AG20443 (cell line): ENCODE measurements around the gene EOLA1.
"Not testable (repeated sequence)": the region's sequence is repeated elsewhere in the genome, so short reads cannot be mapped to it uniquely, and the experiment has no call there.

Source experiments
- DNase-seq: peaks from one replicate; pipeline ENCODE4 v3.0.0; 2012; ENCODE audit warnings: low spot score, mixed read lengths

The EOLA1 gene

GRCh38 chrX:149540621-149541520 is at the start of gene EOLA1:
TSS of gene EOLA1 (plus strand) at chrX:149541012. CDS start at chrX:149545631, 4,619 bp downstream.
- DNase-seq, result no peak

DNA sequence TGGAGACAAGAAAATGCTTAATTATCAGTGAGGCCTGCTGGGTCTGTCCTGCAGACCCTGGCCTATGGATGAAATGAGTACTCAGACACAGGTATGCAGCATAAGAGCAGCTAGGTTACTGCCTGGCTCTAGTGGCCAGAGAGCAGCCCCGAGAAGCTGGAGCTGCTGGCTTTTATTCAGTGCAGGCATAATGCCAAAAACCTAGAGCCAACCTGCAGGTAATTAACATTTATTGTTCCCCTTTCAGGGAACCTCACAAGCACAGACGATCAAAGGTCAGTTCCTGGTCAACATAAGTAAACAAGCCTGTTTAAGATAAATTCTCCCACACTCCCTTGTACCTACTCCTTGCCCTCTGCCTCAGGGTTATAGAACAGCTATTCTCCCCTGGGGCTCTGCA is 49.0 kb upstream of the EOLA1 start:
- DNase-seq, result no peak

DNA sequence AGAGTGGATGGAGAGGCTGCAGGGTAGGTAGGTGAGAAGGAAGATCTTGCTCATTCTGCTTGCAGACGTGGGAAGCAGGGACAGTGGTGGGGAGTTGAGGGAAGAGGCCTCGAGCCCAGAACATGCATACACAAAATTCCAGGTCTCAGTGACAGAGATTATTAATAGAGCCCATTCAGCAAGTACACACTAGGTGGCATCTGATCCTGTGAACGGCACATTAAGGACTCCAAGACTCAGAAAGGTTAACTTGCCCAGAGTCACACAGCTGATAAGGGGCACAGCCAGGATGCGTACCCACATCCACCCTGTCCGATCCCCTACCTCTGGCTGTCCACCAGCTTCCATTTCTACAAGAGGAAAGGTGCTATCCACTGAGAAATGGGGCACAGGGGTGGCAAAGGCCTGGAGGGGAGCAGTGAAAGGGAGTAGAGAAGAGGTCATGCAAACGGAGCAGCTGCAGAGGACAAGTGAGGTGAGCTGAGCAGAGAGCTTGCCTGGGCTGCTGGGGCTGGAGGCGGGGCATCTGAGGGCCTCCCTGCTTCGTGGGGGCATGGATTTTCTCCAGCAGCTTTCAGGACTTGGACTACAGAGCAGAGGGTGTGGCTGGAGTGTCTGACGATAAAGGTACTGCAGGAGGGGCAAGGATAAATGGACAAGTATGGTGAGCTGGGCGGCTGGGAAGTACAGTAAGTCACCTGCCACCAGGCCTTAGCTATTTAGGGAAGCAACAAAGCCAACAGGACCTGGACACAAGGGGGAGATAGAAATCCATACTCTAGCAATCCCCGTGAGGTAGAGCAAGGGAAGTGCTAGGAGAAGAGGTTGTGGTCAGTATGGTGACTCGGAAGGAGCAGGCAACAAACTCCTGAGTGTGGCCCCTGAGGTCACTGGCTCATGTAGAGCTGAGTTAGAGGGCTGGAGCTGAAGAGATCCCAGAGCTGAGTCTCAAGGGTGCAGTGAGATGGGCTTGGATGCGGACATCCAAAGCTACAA is 46.9 kb upstream of the EOLA1 start:
- DNase-seq, result no peak

DNA sequence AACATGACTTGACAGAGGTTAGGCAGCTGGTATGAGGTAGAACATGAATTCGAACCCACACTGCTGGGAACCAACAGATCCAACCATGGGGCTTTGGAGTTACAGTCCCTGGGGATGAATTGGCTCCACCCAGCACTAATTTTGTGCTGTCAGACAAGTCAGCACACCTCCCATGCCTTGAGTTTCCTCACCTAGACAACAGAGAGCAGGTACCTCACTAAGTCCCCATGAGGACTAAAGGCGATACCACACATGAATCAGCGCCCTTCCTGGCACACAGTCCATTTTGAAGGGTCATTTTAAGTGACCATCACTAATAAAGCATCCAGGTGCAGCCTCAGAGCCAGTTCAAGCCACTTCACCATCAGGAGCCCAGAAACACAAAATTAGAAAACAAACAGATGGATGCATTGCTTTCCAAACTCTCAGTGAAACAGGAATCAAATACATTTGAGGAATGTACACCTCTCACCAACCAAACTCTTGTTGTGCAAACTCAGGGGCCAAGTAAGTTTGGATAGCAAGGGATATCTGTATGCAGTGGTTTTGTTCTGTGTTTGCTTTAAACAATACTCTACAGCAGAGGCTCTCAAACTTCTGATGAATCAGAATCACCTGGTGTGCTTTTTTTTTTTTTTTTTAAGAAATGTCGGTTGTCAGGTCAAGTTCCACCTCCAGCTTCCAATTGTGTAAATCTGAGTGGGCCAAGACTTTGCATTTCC is 45.8 kb upstream of the EOLA1 start:
- DNase-seq, result no peak

GRCh38 chrX:149495573-149496071 is 45.2 kb upstream of the EOLA1 start:
- DNase-seq, result peak; percentile 69

DNA sequence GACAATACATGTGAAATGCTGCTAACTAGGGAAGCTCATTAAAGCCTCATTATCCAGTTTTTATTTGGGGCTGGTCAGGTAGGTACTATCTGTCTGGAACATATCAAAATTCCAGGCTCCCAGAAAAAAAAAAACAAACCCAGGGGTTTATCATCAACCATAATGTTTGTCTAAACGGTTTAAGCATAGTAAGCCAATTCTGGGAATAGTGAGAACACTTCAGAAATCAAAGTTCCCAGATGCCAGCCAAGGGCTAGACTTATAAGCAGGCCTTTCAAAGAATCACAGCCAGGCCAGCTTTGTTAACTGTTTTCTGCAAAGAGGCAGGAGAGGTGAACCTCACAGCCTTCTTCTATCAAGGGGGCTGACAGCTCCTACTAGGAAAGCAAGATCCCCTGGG is 43.8 kb upstream of the EOLA1 start:
- no peak for DNase-seq

DNA sequence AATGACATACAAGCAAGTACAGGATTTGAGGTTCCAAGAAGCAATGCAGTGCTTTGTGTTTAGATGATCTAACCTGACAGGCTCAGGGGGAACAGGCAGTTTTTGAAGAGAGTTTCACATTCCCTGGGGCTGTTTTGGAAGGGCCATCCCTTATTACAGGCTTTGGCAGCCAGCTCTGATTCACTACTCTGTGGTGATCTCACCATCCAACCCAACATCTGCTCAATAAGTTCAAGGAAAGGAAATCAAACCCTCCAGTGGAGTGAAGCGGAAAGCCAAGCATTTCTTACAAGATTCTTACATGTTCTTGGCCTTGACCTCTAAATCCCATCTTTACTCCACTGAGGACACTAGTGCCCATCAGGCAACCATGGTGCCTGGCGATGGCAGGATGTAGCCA is 43.2 kb upstream of the EOLA1 start:
- DNase-seq, result peak; percentile 57

GRCh38 chrX:149498767-149499166 is 42.0 kb upstream of the EOLA1 start:
- no peak for DNase-seq

DNA sequence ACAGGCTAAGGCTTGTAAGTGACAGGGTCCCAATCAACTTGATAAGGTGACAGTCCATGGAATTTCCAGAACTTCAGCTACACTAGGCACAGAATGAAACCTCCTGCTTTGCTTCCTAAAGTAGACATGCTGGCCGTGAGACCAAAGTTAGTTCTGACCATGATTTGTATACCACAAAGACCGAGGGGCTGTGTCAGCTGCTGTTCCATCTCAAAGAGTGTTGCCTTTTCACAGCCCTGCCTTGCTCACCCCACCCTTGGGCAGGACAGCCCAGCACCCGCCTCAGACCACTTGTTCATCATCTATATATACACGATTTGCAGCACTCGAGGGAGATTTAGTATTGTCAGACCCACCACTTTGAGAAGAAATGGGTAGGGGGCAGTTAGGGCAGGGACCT is 41.0 kb upstream of the EOLA1 start:
- DNase-seq, result no peak

DNA sequence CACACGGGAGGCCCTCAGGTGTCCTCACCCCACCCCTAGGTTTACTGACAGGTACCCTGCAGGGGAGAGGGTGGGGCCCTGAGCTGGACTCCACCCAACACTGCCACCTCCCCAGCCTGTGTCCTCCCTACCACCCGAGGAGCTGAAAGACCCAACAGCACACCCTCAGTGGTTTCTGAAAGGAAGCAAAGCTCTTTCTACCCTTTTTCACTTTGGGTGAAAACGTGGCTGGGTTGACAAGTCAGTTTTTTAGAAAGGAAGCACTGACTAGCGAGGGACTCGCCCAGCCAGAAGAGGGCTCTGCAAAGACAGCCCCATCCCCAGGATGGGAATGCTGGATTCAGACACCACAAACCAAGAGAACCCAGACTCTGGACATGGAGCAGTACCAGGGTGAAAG is 37.9 kb upstream of the EOLA1 start:
- DNase-seq, result not testable (repeated sequence)

DNA sequence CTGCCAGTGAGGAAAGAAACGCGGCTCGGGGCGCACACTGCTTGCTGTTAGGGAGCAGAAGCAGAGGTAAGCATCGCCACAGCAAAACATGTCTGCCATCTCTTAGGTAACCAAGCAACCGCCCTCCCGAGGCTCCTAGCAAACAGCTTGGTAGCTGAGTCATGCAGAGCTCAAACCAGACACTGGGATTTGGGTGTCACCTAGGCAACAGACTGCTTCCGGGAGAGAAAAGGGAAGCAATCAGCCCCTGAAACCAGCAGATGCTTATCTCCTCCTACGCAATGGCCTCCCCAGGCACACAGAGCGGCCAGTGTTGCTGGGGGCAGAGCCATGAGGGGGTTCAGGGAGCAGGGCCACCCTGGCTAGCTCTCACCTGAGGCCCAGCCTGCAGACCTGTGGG is 37.4 kb upstream of the EOLA1 start:
- not testable (repeated sequence) for DNase-seq

DNA sequence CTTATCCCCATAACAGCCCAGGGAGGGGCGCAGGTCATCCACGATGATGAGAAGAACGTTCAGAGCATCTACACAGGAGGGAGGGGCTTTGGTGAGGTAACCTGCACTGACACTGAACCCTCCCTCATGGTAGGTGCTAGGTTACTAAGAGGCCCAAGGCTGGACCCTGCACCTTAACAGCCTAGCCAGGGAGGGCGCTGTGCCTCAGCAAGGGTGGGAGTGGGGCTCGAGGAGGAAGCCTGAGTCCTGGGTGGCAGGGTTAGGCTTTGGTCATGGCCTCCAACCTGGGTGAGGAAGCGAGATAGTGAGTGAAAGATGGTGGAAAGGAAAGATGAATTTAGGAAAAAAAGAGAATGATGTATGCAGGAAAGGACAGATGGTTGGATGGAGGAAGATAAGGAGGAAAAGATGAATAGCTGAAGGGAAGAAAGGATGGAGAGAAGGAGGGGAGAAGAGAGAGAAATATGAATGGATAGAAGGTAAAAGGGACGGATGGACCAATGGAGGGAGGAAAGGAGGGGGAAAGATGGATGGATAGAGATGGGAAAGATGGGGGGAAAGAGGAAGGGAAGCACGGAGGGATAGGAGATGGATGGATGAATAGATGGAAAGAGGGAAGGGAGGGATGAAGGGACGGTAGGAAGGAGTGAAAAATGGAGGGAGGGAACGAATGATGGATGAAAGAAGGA is 36.4 kb upstream of the EOLA1 start:
- DNase-seq, result no peak

GRCh38 chrX:149504915-149505651 is 35.7 kb upstream of the EOLA1 start, which contains the start of gene IDS:
TSS of gene IDS (minus strand) at chrX:149505306. CDS start at chrX:149505137, 169 bp downstream.
- DNase-seq, result peak; percentile 91

DNA sequence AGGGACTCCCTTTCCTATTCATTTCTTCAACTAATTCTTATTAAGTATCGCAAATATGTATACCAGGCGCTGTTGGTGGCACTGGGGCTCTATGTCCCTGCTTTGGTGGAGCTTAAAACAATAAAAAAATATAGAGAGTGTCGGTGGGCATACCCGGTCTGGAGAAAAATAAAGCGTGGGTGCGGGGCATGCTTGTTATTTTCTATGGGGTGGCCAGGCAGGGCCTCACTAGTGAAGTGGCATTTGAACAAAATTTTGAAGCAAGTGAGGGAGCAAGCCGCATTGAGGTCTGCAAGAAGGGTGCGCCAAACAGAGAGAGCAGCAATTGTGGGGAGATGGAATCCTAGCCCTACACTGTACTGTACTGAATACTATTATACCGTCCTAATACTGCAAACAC is 35.1 kb upstream of the EOLA1 start:
- DNase-seq, result no peak

DNA sequence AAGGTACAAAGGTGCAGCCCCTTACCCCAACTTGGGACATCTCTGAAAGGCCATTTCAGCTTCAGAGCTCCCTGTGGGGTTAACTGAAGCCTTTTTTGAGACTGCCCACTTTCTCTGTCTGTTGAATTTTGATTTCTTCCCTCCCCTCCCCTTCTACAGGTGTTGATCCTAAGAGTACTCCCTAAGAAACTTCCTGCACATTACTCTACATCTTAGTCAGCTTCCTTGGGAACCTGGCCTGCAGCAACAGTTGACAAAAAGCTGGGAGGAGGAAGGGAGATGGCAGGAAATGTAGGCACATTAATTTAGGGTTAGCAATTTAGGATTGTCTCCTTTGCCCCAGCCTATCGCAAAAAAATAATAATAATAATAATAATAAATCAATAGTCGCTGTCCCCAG is 34.5 kb upstream of the EOLA1 start:
- DNase-seq, result no peak

- DNase-seq, result no peak
These were observed 32.3 kb upstream of the EOLA1 start for GRCh38 chrX:149508467-149508866.

GRCh38 chrX:149510386-149510785 is 30.4 kb upstream of the EOLA1 start:
- peak; percentile 14 for DNase-seq

- no peak for DNase-seq
These were observed 29.7 kb upstream of the EOLA1 start for GRCh38 chrX:149511081-149511480.

DNA sequence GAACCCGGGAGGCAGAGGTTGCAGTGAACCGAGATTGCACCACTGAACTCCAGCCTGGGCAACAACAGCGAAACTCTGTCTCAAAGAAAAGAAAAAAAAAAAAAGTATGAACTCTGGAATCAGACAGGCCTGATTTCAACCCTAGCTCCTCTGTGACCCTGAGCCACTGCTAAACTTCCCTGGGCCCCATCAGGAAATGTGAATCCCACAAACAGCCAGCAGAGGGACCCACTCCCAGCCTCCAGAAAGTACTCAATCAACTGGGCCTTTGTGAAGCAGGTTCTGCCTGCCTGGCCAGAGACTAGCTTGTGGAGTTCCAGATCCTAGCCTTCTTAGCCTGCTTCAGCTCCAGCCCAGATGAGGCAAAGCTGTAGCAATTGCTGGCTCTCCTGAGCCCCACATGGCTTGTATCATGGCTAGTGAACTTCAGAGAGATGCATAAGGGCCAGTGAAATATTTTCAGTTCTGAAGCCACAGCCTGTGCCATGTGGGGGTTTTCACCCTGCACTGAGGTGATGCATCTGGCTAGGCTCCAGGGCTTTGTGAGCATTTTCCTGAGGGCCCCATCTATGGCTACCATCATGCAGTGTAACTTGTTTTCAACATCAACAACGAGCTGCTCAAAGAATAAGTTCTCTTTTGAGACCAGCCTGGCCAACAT is 28.5 kb upstream of the EOLA1 start:
- DNase-seq, result peak; percentile 45
